Sciatic nerve (tissue), 2 donors: ENCODE measurements around the gene PDSS2. TPM values are rescaled to one million over a fixed set of nuclear protein-coding genes. Genes with fewer than 3 reads are reported as not detected.
"Not testable (repeated sequence)": the region's sequence is repeated elsewhere in the genome, so short reads cannot be mapped to it uniquely, and the experiment has no call there.

Experiments
- ATAC-seq: fragments of 200-7000 bp; cut with Tn5 transposase; one replicate; pipeline ENCODE4 v1.9.1; 2020; ENCODE audit warnings: mild to moderate bottlenecking, moderate library complexity
- DNase-seq: peaks from one replicate; pipeline ENCODE4 v3.0.0-alpha.2; 2020; ENCODE audit warnings: low spot score
- intact Hi-C: fragments of 100-400 bp; cut with DNase I; formaldehyde crosslinking; loops from one replicate; pipeline ENCODE4 v1.14.2; 2022
- total RNA-seq: library from RNA; stranded (reverse); fragmentation: NEBNext Ultra II Directional; extraction: Animal tissue kit (Norgen Biotek cat#: 25700); gene quantifications from one replicate; pipeline ENCODE4 v1.2.1, GENCODE V29; 2021
- donor health status: DM: no; HTN: no; CAD: no.
- donor health status: DM: no; HTN: no; CAD: no.

Gene PDSS2
- total RNA-seq, 1 donor from 2014 or later, result 11.9 TPM

GRCh38 chr6:107118540-107118939 is 340.8 kb downstream of the PDSS2 start:
- not testable (repeated sequence) for ATAC-seq, DNase-seq
- intact Hi-C loops, result loop anchor here (10.0 kb wide), 1 partner anchor 84 kb away; no protein-coding TSS in a partner anchor

GRCh38 chr6:107116931-107117330 is 342.4 kb downstream of the PDSS2 start:
- no peak for ATAC-seq
- intact Hi-C loops, result loop anchor here (10.0 kb wide), 1 partner anchor 82 kb away; no protein-coding TSS in a partner anchor
- DNase-seq, result no peak

GRCh38 chr6:107116328-107116892 is 343.0 kb downstream of the PDSS2 start:
- DNase-seq (no peak), ATAC-seq (no peak)
- intact Hi-C loops, result loop anchor here (10.0 kb wide), 1 partner anchor 82 kb away; no protein-coding TSS in a partner anchor

GRCh38 chr6:107115695-107116327 is 343.6 kb downstream of the PDSS2 start:
- DNase-seq (no peak), ATAC-seq (peak; percentile 51)
- intact Hi-C loops, result loop anchor here (10.0 kb wide), 1 partner anchor 81 kb away; no protein-coding TSS in a partner anchor

GRCh38 chr6:107114926-107115694 is 344.3 kb downstream of the PDSS2 start, which contains the start of gene BEND3:
Gene BEND3 (minus strand): TSS chr6:107115515. CDS start chr6:107099285, 16,230 bp downstream.
- intact Hi-C loops, result loop anchor here (10.0 kb wide), 1 partner anchor 80 kb away; no protein-coding TSS in a partner anchor
- DNase-seq (peak; percentile 63), ATAC-seq (no peak)

GRCh38 chr6:107114213-107114925 is 345.0 kb downstream of the PDSS2 start:
- ATAC-seq (peak; percentile 93), DNase-seq (peak; percentile 92)
- intact Hi-C loops, result loop anchor here (10.0 kb wide), 1 partner anchor 80 kb away; no protein-coding TSS in a partner anchor

DNA sequence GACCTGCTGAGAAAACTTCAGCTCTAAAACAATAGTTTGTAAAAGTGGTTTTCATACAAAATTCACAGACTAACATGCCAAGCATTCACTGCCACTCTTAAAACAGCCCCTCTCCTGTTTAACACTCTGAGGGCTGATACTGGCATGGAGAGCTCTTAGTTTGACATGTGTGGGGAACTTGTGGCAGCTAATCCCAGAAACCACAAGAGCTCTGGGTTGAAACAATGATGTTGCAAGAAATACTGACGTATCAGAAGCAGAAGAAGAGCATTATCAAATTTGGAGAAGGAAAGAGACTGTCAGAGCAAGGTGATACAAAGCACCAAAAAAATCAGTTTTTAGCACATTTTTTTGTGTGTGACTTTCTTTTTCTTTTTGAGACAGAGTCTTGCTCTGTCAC is 349.2 kb downstream of the PDSS2 start:
- no peak for DNase-seq
- intact Hi-C loops, result loop anchor here (10.0 kb wide), 1 partner anchor 75 kb away; no protein-coding TSS in a partner anchor
- ATAC-seq, result no peak

- no peak for DNase-seq
- no peak for ATAC-seq
- intact Hi-C loops, result no loop called here
These were observed 351.0 kb downstream of the PDSS2 start for GRCh38 chr6:107108201-107108890.

DNA sequence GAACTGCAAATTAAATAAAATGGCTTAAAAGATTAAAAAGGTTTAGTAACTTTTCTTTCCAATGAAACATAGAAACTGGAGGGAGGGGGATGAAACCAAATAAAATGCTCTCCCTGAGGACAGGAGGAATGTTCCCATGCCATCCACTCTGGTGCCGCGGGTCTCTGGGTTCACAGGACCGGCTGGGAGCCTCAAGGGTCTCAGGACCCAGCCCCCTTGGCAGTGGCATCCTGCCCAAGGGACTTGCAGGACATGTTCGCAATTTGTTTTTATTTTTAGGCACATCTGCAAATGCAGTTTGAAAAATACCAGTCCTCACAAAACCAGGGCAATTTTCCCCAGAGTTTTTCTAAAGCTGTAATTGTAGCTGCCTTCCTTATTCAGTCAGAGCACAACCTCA is 351.6 kb downstream of the PDSS2 start:
- ATAC-seq, result no peak
- no peak for DNase-seq

GRCh38 chr6:107106165-107106564 is 353.2 kb downstream of the PDSS2 start:
- ATAC-seq, result no peak
- no peak for DNase-seq
- intact Hi-C loops, result no loop called here

More for the DNA sequence above, 351.6 kb downstream of the PDSS2 start:
- intact Hi-C loops, result no loop called here

DNA sequence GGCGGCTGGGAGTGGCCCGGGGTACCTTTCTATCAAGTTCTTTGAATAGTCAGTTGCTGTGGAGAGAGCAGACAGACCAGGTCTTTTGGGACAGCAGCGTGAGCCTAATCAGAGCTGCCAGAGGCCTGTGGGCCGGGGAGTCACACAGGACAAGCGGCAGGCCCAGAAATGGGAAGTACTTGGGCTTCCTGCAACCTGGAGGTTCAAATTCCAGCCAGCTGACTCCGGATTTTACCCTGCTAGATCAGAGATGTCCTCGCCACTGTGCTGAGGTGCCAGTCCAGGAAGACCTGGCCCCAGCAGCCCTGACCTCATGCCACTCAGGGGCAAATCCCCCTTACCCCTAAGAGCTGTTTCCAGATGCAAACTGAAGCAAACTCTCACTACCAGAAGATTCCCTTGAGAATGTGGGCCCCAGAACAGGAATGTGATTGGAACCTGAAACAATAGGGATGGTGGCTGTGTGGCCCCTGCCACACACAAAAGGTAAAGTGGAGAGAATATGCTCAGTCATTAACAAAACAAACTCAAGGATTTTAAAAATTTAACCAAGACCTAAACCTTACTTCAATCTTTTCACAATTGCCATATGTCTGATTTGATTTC is 353.8 kb downstream of the PDSS2 start:
- intact Hi-C loops, result no loop called here
- ATAC-seq (no peak), DNase-seq (no peak)

- ATAC-seq, result no peak
- no peak for DNase-seq
- intact Hi-C loops, result no loop called here
These were observed 356.3 kb downstream of the PDSS2 start for GRCh38 chr6:107103082-107103481.

Other genes starting within 250 kb of the PDSS2 start
- gene SOBP, start 30.6 kb upstream of the PDSS2 start, total RNA-seq, result 18.5 TPM